B cell (primary cell): ENCODE measurements around the gene TRIM54. TPM values are rescaled to one million over a fixed set of nuclear protein-coding genes. Genes with fewer than 3 reads are reported as not detected.

Experiments used
- ATAC-seq: fragments of 200-7000 bp; cut with Tn5 transposase; one replicate; pipeline ENCODE4 v1.10.0; 2021; ENCODE audit warnings: low read depth, mild to moderate bottlenecking, moderate number of reproducible peaks, moderate library complexity
- CTCF ChIA-PET: fragments of 350-600 bp; sonication (Branson Sonifier 250); formaldehyde crosslinking; loops from one replicate; lab custom pipeline; 2021; ENCODE audit warnings: antibody characterized with exemption, inconsistent platforms; lab: Charles Lee
- POLR2A ChIA-PET: fragments of 350-600 bp; sonication (Branson Sonifier 250); formaldehyde crosslinking; loops from one replicate; lab custom pipeline; 2021; ENCODE audit warnings: antibody characterized with exemption; lab: Charles Lee
- DNase-seq: peaks from one replicate; pipeline ENCODE4 v3.0.0; 2013
- H2AFZ ChIP-seq: 2 replicates; pipeline ENCODE4 v1.6.1; 2012; ENCODE audit warnings: mild to moderate bottlenecking, low read depth, low read length; ENCODE audit not compliant: insufficient read depth, poor library complexity, severe bottlenecking
- H3K27ac ChIP-seq, 2 donors: 1 replicate in 1 of 2; 2 replicates in 1 of 2; pipeline ENCODE4 v1.5.1; 2012 to 2013; ENCODE audit warnings: low read length in 2 of 2, mild to moderate bottlenecking in 2 of 2, moderate library complexity in 1 of 2
- H3K27me3 ChIP-seq, 4 experiments: fragments of 200-600 bp in 1 of 4; sonication (generic) in 1 of 4; replicated peaks in 1 of 4; 1 replicate in 2 of 4; 2 replicates in 2 of 4; pipeline versions ENCODE4 v1.6.1 to v1.7.0; 2013 to 2016; ENCODE audit warnings: low read length in 3 of 4, mild to moderate bottlenecking in 2 of 4, mixed read lengths in 1 of 4, moderate library complexity in 1 of 4; ENCODE audit not compliant: insufficient read depth in 4 of 4, control insufficient read depth in 3 of 4; ENCODE audit errors: control extremely low read depth in 1 of 4
- H3K36me3 ChIP-seq, 2 experiments: replicated peaks in 1 of 2; 1 replicate in 1 of 2; 2 replicates in 1 of 2; pipeline versions ENCODE4 v1.6.1 to v1.7.1; 2013; ENCODE audit warnings: low read length in 1 of 2; ENCODE audit not compliant: insufficient read depth in 2 of 2, control insufficient read depth in 1 of 2; ENCODE audit errors: control extremely low read depth in 1 of 2, extremely low read depth in 1 of 2
- H3K4me1 ChIP-seq, 2 donors: fragments of 200-600 bp in 1 of 2; sonication (generic) in 1 of 2; 1 replicate in 1 of 2; 2 replicates in 1 of 2; pipeline versions ENCODE4 v1.5.1 to v1.6.1; 2013 to 2017; ENCODE audit warnings: low read length in 2 of 2; ENCODE audit not compliant: control insufficient read depth in 2 of 2, insufficient read depth in 2 of 2
- H3K4me2 ChIP-seq: replicated peaks from 2 replicates; pipeline ENCODE3; 2012; ENCODE audit warnings: mild to moderate bottlenecking, low read depth, low read length; ENCODE audit not compliant: poor library complexity, severe bottlenecking
- H3K4me3 ChIP-seq, 5 experiments: fragments of 200-600 bp in 1 of 5; sonication (generic) in 1 of 5; 1 replicate in 3 of 5; 2 replicates in 2 of 5; pipeline versions ENCODE4 v1.5.1 to v1.7.0; 2011 to 2016; ENCODE audit warnings: low read length in 4 of 5, mild to moderate bottlenecking in 4 of 5, low read depth in 2 of 5, control low read depth in 1 of 5, moderate library complexity in 1 of 5; ENCODE audit not compliant: insufficient read depth in 1 of 5; ENCODE audit errors: control extremely low read depth in 1 of 5, extremely low read depth in 1 of 5
- H3K79me2 ChIP-seq: fragments of 200-600 bp; sonication (generic); one replicate; pipeline ENCODE4 v1.6.0; 2016; ENCODE audit warnings: low read length; ENCODE audit not compliant: control insufficient read depth, insufficient read depth
- H3K9ac ChIP-seq: fragments of 200-600 bp; sonication (generic); 2 replicates; pipeline ENCODE4 v1.6.1; 2017; ENCODE audit warnings: mild to moderate bottlenecking, low read length, moderate library complexity
- H3K9me3 ChIP-seq, 3 donors: one replicate each; pipeline versions ENCODE4 v1.6.1 to v1.7.1; 2013; ENCODE audit warnings: low read length in 2 of 3; ENCODE audit not compliant: control insufficient read depth in 2 of 3, insufficient read depth in 1 of 3; ENCODE audit errors: control extremely low read depth in 1 of 3
- H4K20me1 ChIP-seq: 2 replicates; pipeline ENCODE4 v1.6.0; 2012; ENCODE audit warnings: mild to moderate bottlenecking, low read length; ENCODE audit not compliant: insufficient read depth, control insufficient read depth, poor library complexity, severe bottlenecking
- H3K27ac Mint-ChIP-seq: one replicate; pipeline ENCODE4 v1.8.0; 2021; ENCODE audit warnings: mixed read lengths
- H3K27me3 Mint-ChIP-seq: one replicate; pipeline ENCODE4 v1.8.0; 2021; ENCODE audit warnings: mixed read lengths
- H3K4me1 Mint-ChIP-seq: one replicate; pipeline ENCODE4 v1.8.0; 2021; ENCODE audit warnings: mixed read lengths
- H3K4me3 Mint-ChIP-seq: one replicate; pipeline ENCODE4 v1.8.0; 2021; ENCODE audit warnings: mixed read lengths
- H3K9me3 Mint-ChIP-seq: one replicate; pipeline ENCODE4 v1.8.0; 2022; ENCODE audit warnings: mixed read lengths; ENCODE audit not compliant: insufficient read depth
- CTCF ChIP-seq: fragments of 200-600 bp; IDR thresholded peaks from one replicate; pipeline ENCODE4 v1.8.0; 2022; ENCODE audit warnings: antibody characterized with exemption, mild to moderate bottlenecking
- EZH2 ChIP-seq: IDR thresholded peaks from 2 replicates; pipeline ENCODE4 v1.6.1; 2012; ENCODE audit warnings: borderline replicate concordance, low read depth, mild to moderate bottlenecking, moderate library complexity, low read length; ENCODE audit not compliant: insufficient read depth, poor library complexity, severe bottlenecking
- WGBS: methylation state at CpG from one replicate; pipeline ENCODE4 v1.1.5; 2013; ENCODE audit warnings: missing lambda C conversion rate; ENCODE audit not compliant: insufficient coverage; 5-methylcytosine and 5-hydroxymethylcytosine counted together
- intact Hi-C: fragments of 100-400 bp; cut with micrococcal nuclease; formaldehyde crosslinking; loops from one replicate; pipeline ENCODE4 v1.10.0; 2022
- polyA plus RNA-seq: library from polyadenylated mRNA; depleted of rRNA; stranded (reverse); fragments of >200 nt; gene quantifications from 2 replicates; pipeline ENCODE4 v1.2.3, GENCODE V29; 2012
- total RNA-seq, 2 donors: library from RNA; stranded (reverse); fragments of 120-200 nt in 1 of 2; gene quantifications; 1 replicate in 1 of 2; 2 replicates in 1 of 2; pipeline versions ENCODE4 v1.2.3 to v1.2.4, GENCODE V29; 2013 to 2022

TRIM54 gene
- total and polyA plus RNA-seq, 2 donors (not counting 1 experiment from before 2014, with no cell fraction given) = not detected

GRCh38 chr2:27270670-27271069 is 11.6 kb upstream of the TRIM54 start:
- no peak overlapping the region for H2AFZ ChIP-seq
- no peak overlapping the region for H3K27ac Mint-ChIP-seq
- no peaks in the 10 kb centered on the region for H3K9me3 ChIP-seq
- ATAC-seq (no peak), DNase-seq (no peak)
- intact Hi-C loops = no loop called here
- H3K4me3 Mint-ChIP-seq = no peak overlapping the region
- TF ChIP-seq CTCF = no peak
- no peak for TF ChIP-seq EZH2
- ChIA-PET CTCF (interaction anchor here (2.6 kb wide), 1 partner anchor 9 kb away, joined by 16 read pairs; no protein-coding TSS in a partner anchor), POLR2A (no interaction called here)
- H3K79me2 ChIP-seq = no peaks in the 10 kb centered on the region
- H3K27me3 Mint-ChIP-seq = peaks cover 29% of the 10 kb centered on the region
- H3K4me3 ChIP-seq = no peak overlapping the region
- no peak overlapping the region for H3K27ac ChIP-seq
- H3K27me3 ChIP-seq = peaks cover 0 to 27% (median 8%) of the 10 kb centered on the region in 4 experiments
- no peaks in the 10 kb centered on the region for H4K20me1 ChIP-seq
- peaks cover under 1% of the 10 kb centered on the region for H3K4me1 Mint-ChIP-seq
- H3K36me3 ChIP-seq = no peaks in the 10 kb centered on the region
- H3K9me3 Mint-ChIP-seq = no peaks in the 10 kb centered on the region
- H3K9ac ChIP-seq = no peak overlapping the region
- 0% methylated on average over 1 of the region's 2 CpGs for WGBS
- no peak overlapping the region for H3K4me2 ChIP-seq
- no peaks in the 10 kb centered on the region for H3K4me1 ChIP-seq

- H3K4me3 ChIP-seq = no peak overlapping the region
- Mint-ChIP-seq H3K4me3 (no peak overlapping the region), H3K27ac (no peak overlapping the region), H3K4me1 (no peaks in the 10 kb centered on the region), H3K27me3 (peaks cover 33% of the 10 kb centered on the region), H3K9me3 (no peaks in the 10 kb centered on the region)
- DNase-seq (no peak), ATAC-seq (no peak)
- H3K27ac ChIP-seq = no peak overlapping the region
- CTCF ChIA-PET = interaction anchor here (0.7 to 2.6 kb wide), 5 partner anchors 8 to 310 kb away, joined by 4 to 16 read pairs (median 5); no protein-coding TSS in a partner anchor
- H3K36me3 ChIP-seq = no peaks in the 10 kb centered on the region
- H3K4me1 ChIP-seq = no peaks in the 10 kb centered on the region
- no peak for TF ChIP-seq CTCF
- TF ChIP-seq EZH2 = no peak
- POLR2A ChIA-PET = no interaction called here
- H3K4me2 ChIP-seq = no peak overlapping the region
- no peaks in the 10 kb centered on the region for H4K20me1 ChIP-seq
- H3K27me3 ChIP-seq = peaks cover 0 to 18% (median 6%) of the 10 kb centered on the region in 4 experiments
- H3K9ac ChIP-seq = no peak overlapping the region
- intact Hi-C loops = no loop called here
- 92% methylated on average over 4 of the region's 11 CpGs for WGBS
- H2AFZ ChIP-seq = no peak overlapping the region
- no peaks in the 10 kb centered on the region for H3K79me2 ChIP-seq
- no peaks in the 10 kb centered on the region for H3K9me3 ChIP-seq
Measured at GRCh38 chr2:27271631-27272340, 10.4 kb upstream of the TRIM54 start.
